Mucosa of rectum (tissue), 2 donors: ENCODE data around the gene COA8.

Experiments used
- H3K27ac ChIP-seq, 2 donors: one replicate each; pipeline ENCODE4 v1.7.0; 2013; ENCODE audit warnings: inconsistent platforms in 2 of 2, low read depth in 2 of 2, low read length in 2 of 2
- H3K27me3 ChIP-seq, 2 donors: one replicate each; pipeline ENCODE4 v1.7.0; 2013; ENCODE audit warnings: low read length in 2 of 2; ENCODE audit not compliant: control insufficient read depth in 2 of 2, insufficient read depth in 2 of 2
- H3K36me3 ChIP-seq, 2 donors: one replicate each; pipeline ENCODE4 v1.7.0; 2013; ENCODE audit warnings: low read length in 2 of 2; ENCODE audit not compliant: control insufficient read depth in 2 of 2, insufficient read depth in 2 of 2
- H3K4me1 ChIP-seq, 2 donors: one replicate each; pipeline ENCODE4 v1.7.0; 2013; ENCODE audit warnings: low read length in 2 of 2, mild to moderate bottlenecking in 1 of 2; ENCODE audit not compliant: control insufficient read depth in 2 of 2, insufficient read depth in 2 of 2
- H3K4me3 ChIP-seq, 2 donors: one replicate each; pipeline ENCODE4 v1.7.0; 2013; ENCODE audit warnings: low read length in 2 of 2
- H3K9ac ChIP-seq, 2 donors: one replicate each; pipeline ENCODE4 v1.7.0; 2013; ENCODE audit warnings: low read length in 2 of 2, low read depth in 1 of 2, mild to moderate bottlenecking in 1 of 2
- H3K9me3 ChIP-seq, 2 donors: one replicate each; pipeline ENCODE4 v1.7.0; 2013; ENCODE audit warnings: low read length in 2 of 2; ENCODE audit not compliant: control insufficient read depth in 2 of 2
- donor health status: healthy.
- donor health status: Normal muscosa, but diverticular disease.

Gene COA8

DNA sequence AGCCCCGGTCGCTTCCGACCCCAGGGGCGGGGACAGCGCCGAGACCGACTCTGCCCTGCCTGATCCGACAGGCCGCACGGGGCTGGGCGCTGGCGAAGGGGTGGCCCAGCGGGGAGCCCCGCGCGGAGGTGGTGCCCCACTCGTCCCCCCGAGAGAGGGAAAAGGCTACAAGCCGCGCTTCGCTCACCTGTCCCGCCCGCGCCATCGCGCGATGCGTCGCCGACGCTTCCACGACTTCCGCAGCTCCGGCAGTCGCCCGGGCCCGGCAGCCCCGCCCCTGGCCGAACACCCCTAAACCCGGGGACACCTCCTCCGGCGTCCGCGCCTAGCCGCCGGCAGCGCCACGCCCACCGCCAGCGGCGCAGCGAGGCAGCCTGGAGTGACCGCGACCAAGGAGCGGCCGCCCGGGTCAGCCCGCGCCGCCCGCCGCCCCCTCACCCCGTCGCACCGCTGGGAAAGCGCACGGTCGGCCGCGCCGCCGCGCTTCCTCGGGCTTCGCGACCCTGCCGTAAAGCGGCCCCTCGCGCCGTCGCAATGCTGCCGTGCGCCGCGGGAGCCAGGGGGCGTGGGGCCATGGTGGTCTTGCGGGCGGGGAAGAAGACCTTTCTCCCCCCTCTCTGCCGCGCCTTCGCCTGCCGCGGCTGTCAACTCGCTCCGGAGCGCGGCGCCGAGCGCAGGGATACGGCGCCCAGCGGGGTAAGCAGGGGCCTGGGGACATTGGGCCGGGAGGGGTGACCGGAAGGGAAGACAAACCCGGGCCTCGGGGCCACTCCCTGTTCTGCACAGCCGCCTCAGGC lies at the start of gene COA8, which contains the start of gene BAG5:
Gene COA8, plus strand, starts transcription at position 532 of the 797 bp plus-strand sequence. Its CDS starts 42 bp downstream, at position 574.
Gene BAG5, minus strand, starts transcription at position 229 of the 797 bp plus-strand sequence. CDS start 1,493 bp downstream, outside the sequence.
- peak within 1 kb of the TSS; percentile 80 to 88 for H3K9ac ChIP-seq
- H3K4me1 ChIP-seq: peaks cover 26 to 34% of the 10 kb centered on the region in 2 donors
- peaks cover 25 to 27% of the 10 kb centered on the region in 2 donors for H3K36me3 ChIP-seq
- no peaks in the 10 kb centered on the region for H3K27me3 ChIP-seq
- H3K4me3 ChIP-seq: peak within 1 kb of the TSS; percentile 92 to 94
- peak within 1 kb of the TSS; percentile 95 to 96 for H3K27ac ChIP-seq
- H3K9me3 ChIP-seq: no peaks in the 10 kb centered on the region

DNA sequence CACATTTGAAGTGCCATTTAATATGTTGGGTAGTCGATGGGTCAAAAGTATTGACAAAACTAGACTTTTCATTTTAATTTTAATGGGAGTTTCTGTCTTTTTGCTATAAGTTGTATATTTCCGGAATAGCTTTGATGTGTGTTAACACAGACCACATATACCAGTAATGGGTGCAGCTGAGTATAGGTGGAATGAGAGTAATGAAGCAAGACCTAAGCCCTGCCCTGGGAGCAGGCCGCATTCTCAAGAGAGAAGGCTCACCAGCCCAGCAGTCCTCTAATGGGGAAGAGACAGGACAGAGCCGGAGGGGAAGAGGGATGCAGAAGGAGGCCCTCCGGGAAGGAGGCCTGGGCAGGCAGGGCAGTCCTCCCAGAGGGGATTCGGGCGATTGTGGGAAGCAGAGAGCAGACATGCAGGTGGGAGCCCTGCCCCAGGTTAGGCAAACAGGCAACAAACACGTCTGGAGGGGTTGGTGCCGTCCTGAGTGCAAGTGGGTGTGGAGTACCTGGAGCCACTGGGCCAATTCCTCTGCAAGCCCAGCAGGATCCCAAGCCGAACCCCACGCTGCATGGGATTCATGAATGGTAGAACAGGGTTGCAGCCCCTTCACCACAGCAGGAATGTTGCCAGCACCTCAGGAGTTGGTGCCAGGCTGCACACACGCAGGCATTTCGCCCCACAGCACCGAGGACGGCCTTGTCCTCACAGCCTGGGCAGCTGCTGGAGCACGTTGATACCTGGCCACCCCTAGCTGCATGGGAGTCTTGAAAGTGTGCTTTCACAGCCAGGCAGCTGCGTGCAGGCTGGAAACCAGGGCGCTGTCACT lies 48.0 kb upstream of the COA8 start:
- H3K4me3 ChIP-seq: no peak overlapping the region
- no peaks in the 10 kb centered on the region for H3K27me3 ChIP-seq
- peaks cover 15 to 16% of the 10 kb centered on the region in 2 donors for H3K36me3 ChIP-seq
- no peak overlapping the region for H3K27ac ChIP-seq
- no peak overlapping the region for H3K9ac ChIP-seq
- H3K9me3 ChIP-seq: no peaks in the 10 kb centered on the region
- H3K4me1 ChIP-seq: peaks cover 25 to 36% of the 10 kb centered on the region in 2 donors

DNA sequence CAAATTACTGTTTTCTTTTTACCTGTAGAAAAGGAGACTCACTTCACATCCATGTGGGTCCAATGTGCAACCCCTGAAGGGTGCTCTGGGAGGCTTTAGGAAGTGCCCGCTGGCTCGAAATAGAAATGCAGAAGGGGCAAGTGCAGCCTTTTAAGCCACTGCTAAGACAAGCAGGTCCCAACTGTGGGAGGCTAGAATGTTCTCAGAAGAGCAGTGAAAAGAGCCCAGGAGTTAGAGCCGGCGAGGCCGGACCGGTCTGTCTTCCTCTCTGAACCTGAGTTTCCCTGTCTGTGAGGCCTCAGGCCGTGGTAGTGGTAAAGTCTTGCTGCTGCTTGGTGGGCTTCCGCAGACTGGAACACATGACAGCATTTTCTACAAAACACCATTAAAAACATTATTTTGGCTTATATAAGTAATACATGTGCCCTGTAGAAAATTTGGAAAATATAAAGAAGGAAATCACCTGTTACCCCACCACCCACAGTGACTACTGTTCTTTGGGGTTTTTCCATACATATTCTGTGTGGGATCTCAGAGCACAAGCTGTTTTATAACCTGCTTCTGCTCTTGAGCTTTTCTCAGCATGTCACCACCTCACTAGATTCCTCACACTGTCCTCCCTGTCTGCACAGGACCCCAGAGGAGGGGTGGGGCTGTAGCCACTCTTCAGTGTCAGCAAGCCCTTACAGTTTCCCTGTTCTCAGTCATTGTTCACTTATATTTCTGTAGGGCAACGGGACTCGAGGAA lies 46.2 kb upstream of the COA8 start:
- Histone ChIP-seq H3K9me3 (no peaks in the 10 kb centered on the region), H3K9ac (no peak overlapping the region), H3K4me1 (peaks cover 32 to 46% of the 10 kb centered on the region in 2 donors), H3K4me3 (no peak overlapping the region), H3K36me3 (peaks cover 14 to 16% of the 10 kb centered on the region in 2 donors), H3K27me3 (no peaks in the 10 kb centered on the region), H3K27ac (no peak overlapping the region)

GRCh38 chr14:103517174-103517566 lies 45.6 kb upstream of the COA8 start:
- H3K27ac ChIP-seq: no peak overlapping the region
- H3K27me3 ChIP-seq: no peaks in the 10 kb centered on the region
- peaks cover 33 to 46% of the 10 kb centered on the region in 2 donors for H3K4me1 ChIP-seq
- peaks cover 14 to 16% of the 10 kb centered on the region in 2 donors for H3K36me3 ChIP-seq
- no peak overlapping the region for H3K9ac ChIP-seq
- no peak overlapping the region for H3K4me3 ChIP-seq
- H3K9me3 ChIP-seq: no peaks in the 10 kb centered on the region

- no peaks in the 10 kb centered on the region for H3K27me3 ChIP-seq
- peak overlapping the region in 1 of 2 donors; percentile 42 for H3K9ac ChIP-seq
- H3K36me3 ChIP-seq: peaks cover 14 to 16% of the 10 kb centered on the region in 2 donors
- no peak overlapping the region for H3K4me3 ChIP-seq
- peak overlapping the region; percentile 49 to 52 for H3K27ac ChIP-seq
- H3K4me1 ChIP-seq: peaks cover 29 to 41% of the 10 kb centered on the region in 2 donors
- H3K9me3 ChIP-seq: no peaks in the 10 kb centered on the region
Measured at GRCh38 chr14:103517721-103518421, 44.9 kb upstream of the COA8 start.

DNA sequence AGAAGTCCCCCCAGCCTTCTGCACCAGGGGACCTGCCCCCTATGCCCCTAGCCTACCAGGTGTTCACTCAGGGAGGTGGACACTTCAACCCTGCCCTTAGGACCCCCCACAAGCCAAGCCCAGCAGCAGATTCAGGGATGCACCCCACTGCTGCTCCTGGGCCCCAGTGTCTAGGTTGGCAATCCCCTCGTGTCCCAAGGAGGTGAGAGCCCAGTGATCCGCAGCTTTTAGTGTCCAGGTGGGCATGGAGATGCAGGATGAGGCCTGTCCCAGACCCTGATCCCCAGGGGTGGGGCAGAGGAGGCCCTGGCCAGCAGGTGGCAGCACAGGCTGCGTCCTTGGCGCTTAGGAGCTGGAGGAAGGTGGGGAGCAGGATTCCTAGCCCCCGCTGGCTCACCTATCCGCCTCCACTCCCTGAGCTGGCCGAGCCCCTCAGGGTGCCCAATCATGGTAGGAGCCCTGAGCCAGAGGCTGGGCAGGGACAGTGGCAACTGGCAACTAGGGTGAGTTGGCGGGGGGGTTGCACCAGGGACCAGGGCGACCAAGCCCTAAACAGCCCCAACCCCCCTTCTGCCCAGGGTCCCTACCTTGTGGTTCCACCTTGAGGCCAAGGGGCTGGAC lies 44.2 kb upstream of the COA8 start:
- Histone ChIP-seq H3K9me3 (no peaks in the 10 kb centered on the region), H3K36me3 (peaks cover 14 to 16% of the 10 kb centered on the region in 2 donors), H3K27ac (peak overlapping the region; percentile 80 to 91), H3K27me3 (no peaks in the 10 kb centered on the region), H3K9ac (peak overlapping the region in 1 of 2 donors; percentile 92), H3K4me1 (peaks cover 34 to 41% of the 10 kb centered on the region in 2 donors), H3K4me3 (no peak overlapping the region)

DNA sequence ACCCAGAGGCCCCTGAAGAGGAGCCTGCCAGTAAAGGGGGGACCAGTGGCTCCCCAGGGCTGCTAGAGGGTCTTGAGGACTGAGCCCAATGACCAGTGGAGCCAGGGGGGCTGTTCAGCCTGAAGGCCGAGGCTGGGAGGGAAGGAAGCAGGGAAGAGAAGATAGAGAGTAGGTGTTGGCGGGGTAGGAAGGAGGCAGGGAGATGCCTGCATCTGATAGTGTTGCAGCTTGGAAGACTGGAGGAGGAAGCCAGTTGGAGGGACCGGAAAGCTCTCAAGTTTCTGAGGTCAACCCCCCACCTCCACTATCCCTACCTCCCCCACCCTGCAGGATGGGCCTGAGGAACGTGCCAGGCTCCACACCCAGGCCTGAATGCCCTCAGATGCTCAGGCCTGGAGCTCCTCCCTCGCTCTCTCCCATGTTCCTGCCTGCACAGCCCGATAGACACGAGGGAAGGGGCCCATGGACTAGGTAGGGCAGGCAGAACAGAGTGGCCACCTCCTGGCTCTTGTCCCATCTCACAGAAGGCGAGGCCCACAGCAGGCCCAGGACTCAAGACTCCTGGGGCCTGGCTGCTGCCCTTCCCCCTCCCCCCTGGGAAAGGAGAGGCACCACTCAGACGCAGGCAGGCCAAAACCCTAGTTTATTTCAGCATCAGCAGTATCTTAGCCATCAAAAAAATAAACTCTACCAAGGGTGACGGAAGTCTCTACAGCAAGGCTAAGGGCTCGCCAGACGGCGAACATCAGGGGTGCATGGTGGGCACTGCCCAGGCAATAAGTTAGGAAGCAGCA lies 43.5 kb upstream of the COA8 start:
- H3K9me3 ChIP-seq: no peaks in the 10 kb centered on the region
- peaks cover 37 to 44% of the 10 kb centered on the region in 2 donors for H3K4me1 ChIP-seq
- no peaks in the 10 kb centered on the region for H3K27me3 ChIP-seq
- H3K36me3 ChIP-seq: peaks cover 14 to 16% of the 10 kb centered on the region in 2 donors
- H3K27ac ChIP-seq: peak overlapping the region; percentile 80 to 91
- peak overlapping the region; percentile 70 to 86 for H3K4me3 ChIP-seq
- peak overlapping the region in 1 of 2 donors; percentile 92 for H3K9ac ChIP-seq

- Histone ChIP-seq H3K27ac (peak overlapping the region; percentile 80 to 91), H3K9ac (peak overlapping the region in 1 of 2 donors; percentile 92), H3K9me3 (no peaks in the 10 kb centered on the region), H3K4me3 (peak overlapping the region; percentile 70 to 86), H3K4me1 (peaks cover 42 to 49% of the 10 kb centered on the region in 2 donors), H3K36me3 (peaks cover 14 to 16% of the 10 kb centered on the region in 2 donors), H3K27me3 (no peaks in the 10 kb centered on the region)
Measured at GRCh38 chr14:103519837-103520212, 42.9 kb upstream of the COA8 start.
